Heart left ventricle (tissue), 13 donors: ENCODE results near the gene ABCC4.

Experiments used
- POLR2A ChIP-seq, 2 donors: fragments of 450-650 bp; IDR thresholded peaks; one replicate each; pipeline ENCODE4 v1.6.1; 2017; ENCODE audit warnings: antibody characterized with exemption in 2 of 2, mild to moderate bottlenecking in 2 of 2, moderate library complexity in 2 of 2
- TF ChIP-seq, protein P1 (sequence below), 12 donors: fragments of 200-600 bp; sonication (generic) in 4 of 12; IDR thresholded peaks; one replicate each; pipeline versions ENCODE4 v1.5.0 to v1.8.0; 2018 to 2022; ENCODE audit warnings: antibody characterized with exemption in 12 of 12, mild to moderate bottlenecking in 5 of 12
- donor health status: ischemic (EF 13 %, LVEDD 7.1; RV severe dilation, severe dysfunction).
- donor health status: DM: no; HTN: yes; CAD: no.
- donor health status: DM: no; HTN: no; CAD: no.
- donor health status: ischemic (EF 25% LVEDD 6.9; RV normal size, moderate dysfunction).
- donor health status: ischemic (EF 25% LVEDD 5.7; RV mildly dilated, moderate dysfunction).
- donor health status: ischemic (EF 35%, LVEDD 5.7; RV mildly dilated, moderate dysfunction).
- donor health status: nonischemic (EF 11% LVEDD 7.7; RV severe dilation, severe dysfunction).
- donor health status: DM: yes; HTN: yes; CAD: no.
- donor health status: PGD.
- donor health status: ischemic (EF 29% LVEDD 5.4; RV normal size, mild dysfunction).
- donor health status: nonischemic (EF 23%, LVEDD 6.1; RV moderate dilation, normal function).

DNA sequence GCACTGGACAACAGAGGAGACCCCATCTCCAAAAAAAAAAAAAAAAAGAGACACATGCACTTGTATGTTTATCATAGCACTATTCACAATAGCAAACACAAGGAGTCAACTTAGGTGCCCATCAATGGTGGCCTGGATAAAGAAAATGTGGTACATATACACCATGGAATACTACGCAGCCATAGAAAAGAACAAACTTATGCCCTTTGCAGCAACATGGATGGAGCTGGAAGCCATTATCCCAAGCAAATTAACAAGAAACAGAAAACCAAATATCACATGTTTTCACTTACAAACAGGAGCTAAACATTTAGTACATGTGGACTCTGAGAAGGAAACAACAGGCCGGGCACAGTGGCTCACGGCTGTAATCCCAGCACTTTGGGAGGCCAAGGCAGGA lies 155.7 kb downstream of the ABCC4 start:
- TF ChIP-seq, protein P1, sequence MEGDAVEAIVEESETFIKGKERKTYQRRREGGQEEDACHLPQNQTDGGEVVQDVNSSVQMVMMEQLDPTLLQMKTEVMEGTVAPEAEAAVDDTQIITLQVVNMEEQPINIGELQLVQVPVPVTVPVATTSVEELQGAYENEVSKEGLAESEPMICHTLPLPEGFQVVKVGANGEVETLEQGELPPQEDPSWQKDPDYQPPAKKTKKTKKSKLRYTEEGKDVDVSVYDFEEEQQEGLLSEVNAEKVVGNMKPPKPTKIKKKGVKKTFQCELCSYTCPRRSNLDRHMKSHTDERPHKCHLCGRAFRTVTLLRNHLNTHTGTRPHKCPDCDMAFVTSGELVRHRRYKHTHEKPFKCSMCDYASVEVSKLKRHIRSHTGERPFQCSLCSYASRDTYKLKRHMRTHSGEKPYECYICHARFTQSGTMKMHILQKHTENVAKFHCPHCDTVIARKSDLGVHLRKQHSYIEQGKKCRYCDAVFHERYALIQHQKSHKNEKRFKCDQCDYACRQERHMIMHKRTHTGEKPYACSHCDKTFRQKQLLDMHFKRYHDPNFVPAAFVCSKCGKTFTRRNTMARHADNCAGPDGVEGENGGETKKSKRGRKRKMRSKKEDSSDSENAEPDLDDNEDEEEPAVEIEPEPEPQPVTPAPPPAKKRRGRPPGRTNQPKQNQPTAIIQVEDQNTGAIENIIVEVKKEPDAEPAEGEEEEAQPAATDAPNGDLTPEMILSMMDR (IDR thresholded peaks at IDR 0.05), result no peak
- no peak for TF ChIP-seq POLR2A (IDR thresholded peaks at IDR 0.05)
